Immature natural killer cell (primary cell): ENCODE results near the gene IHH. TPM values are rescaled to one million over a fixed set of nuclear protein-coding genes. Genes with fewer than 3 reads are reported as not detected.

Experiments used
- DNase-seq, 3 donors: peaks; one replicate each; pipeline ENCODE4 v3.0.0; 2022; ENCODE audit warnings: mixed read lengths in 1 of 3
- H3K27ac Mint-ChIP-seq, 6 donors: one replicate each; pipeline ENCODE4 v1.8.0; 2020; ENCODE audit warnings: mixed read lengths in 6 of 6, mild to moderate bottlenecking in 5 of 6, inconsistent platforms in 4 of 6, moderate library complexity in 3 of 6
- H3K27me3 Mint-ChIP-seq, 3 donors: one replicate each; pipeline ENCODE4 v1.8.0; 2020 to 2021; ENCODE audit warnings: low read depth in 3 of 3, mild to moderate bottlenecking in 3 of 3, mixed read lengths in 3 of 3, moderate library complexity in 3 of 3, inconsistent platforms in 1 of 3
- H3K36me3 Mint-ChIP-seq, 3 donors: one replicate each; pipeline ENCODE4 v1.8.0; 2020; ENCODE audit warnings: mixed read lengths in 3 of 3, inconsistent platforms in 2 of 3, mild to moderate bottlenecking in 2 of 3
- H3K4me1 Mint-ChIP-seq, 2 donors: one replicate each; pipeline ENCODE4 v1.8.0; 2020; ENCODE audit warnings: inconsistent platforms in 2 of 2, mild to moderate bottlenecking in 2 of 2, mixed read lengths in 2 of 2, moderate library complexity in 1 of 2
- H3K4me3 Mint-ChIP-seq, 5 donors: one replicate each; pipeline ENCODE4 v1.8.0; 2020; ENCODE audit warnings: mild to moderate bottlenecking in 5 of 5, mixed read lengths in 5 of 5, inconsistent platforms in 3 of 5, moderate library complexity in 3 of 5
- H3K9me3 Mint-ChIP-seq, 6 donors: one replicate each; pipeline ENCODE4 v1.8.0; 2020; ENCODE audit warnings: mild to moderate bottlenecking in 6 of 6, mixed read lengths in 6 of 6, inconsistent platforms in 4 of 6, moderate library complexity in 3 of 6
- polyA plus RNA-seq, 3 donors: library from polyadenylated mRNA; unstranded; fragments of 300-500 nt; fragmentation: Illumina TruSeq; gene quantifications; one replicate each; pipeline ENCODE4 v1.2.3, GENCODE V29; 2021

IHH gene
- polyA plus RNA-seq, 3 donors from 2014 or later = not detected

GRCh38 chr2:219062081-219062480 is 1.4 kb upstream of the IHH start:
- Mint-ChIP-seq H3K27me3 (peaks cover 12 to 37% (median 24%) of the 10 kb centered on the region in 3 donors), H3K4me3 (no peak overlapping the region), H3K9me3 (no peaks in the 10 kb centered on the region), H3K36me3 (no peaks in the 10 kb centered on the region), H3K4me1 (peaks cover 6 to 16% of the 10 kb centered on the region in 2 donors), H3K27ac (no peak overlapping the region)
- DNase-seq = no peak

GRCh38 chr2:219059725-219060682 is 717 bp downstream of the IHH start:
- DNase-seq = no peak
- Mint-ChIP-seq H3K4me3 (peak overlapping the region in 4 of 5 donors; percentile 44 to 69 (median 54)), H3K27ac (no peak overlapping the region), H3K36me3 (no peaks in the 10 kb centered on the region), H3K27me3 (peaks cover 17 to 47% (median 23%) of the 10 kb centered on the region in 3 donors), H3K9me3 (no peaks in the 10 kb centered on the region), H3K4me1 (peaks cover 6 to 16% of the 10 kb centered on the region in 2 donors)

- no peaks in the 10 kb centered on the region for H3K36me3 Mint-ChIP-seq
- H3K27ac Mint-ChIP-seq = no peak overlapping the region
- H3K4me3 Mint-ChIP-seq = peak overlapping the region in 4 of 5 donors; percentile 43 to 69 (median 53)
- no peak for DNase-seq
- peaks cover 6 to 16% of the 10 kb centered on the region in 2 donors for H3K4me1 Mint-ChIP-seq
- H3K27me3 Mint-ChIP-seq = peaks cover 17 to 50% (median 23%) of the 10 kb centered on the region in 3 donors
- no peaks in the 10 kb centered on the region for H3K9me3 Mint-ChIP-seq
These were observed 1.4 kb downstream of the IHH start for GRCh38 chr2:219059375-219059724.

- Mint-ChIP-seq H3K4me3 (peak overlapping the region in 2 of 5 donors; percentile 3 to 43), H3K27ac (no peak overlapping the region), H3K27me3 (peaks cover 17 to 47% (median 23%) of the 10 kb centered on the region in 3 donors), H3K36me3 (no peaks in the 10 kb centered on the region), H3K9me3 (no peaks in the 10 kb centered on the region), H3K4me1 (peaks cover 6 to 16% of the 10 kb centered on the region in 2 donors)
- DNase-seq = no peak
These were observed 2.0 kb downstream of the IHH start for GRCh38 chr2:219058541-219059374.

GRCh38 chr2:219057709-219058540 is 2.8 kb downstream of the IHH start:
- no peak overlapping the region for H3K27ac Mint-ChIP-seq
- peaks cover 17 to 45% (median 23%) of the 10 kb centered on the region in 3 donors for H3K27me3 Mint-ChIP-seq
- H3K4me3 Mint-ChIP-seq = peak overlapping the region in 3 of 5 donors; percentile 36 to 71 (median 43)
- H3K4me1 Mint-ChIP-seq = peaks cover 6 to 16% of the 10 kb centered on the region in 2 donors
- H3K36me3 Mint-ChIP-seq = no peaks in the 10 kb centered on the region
- DNase-seq = peak; percentile 69 to 72 (median 71)
- no peaks in the 10 kb centered on the region for H3K9me3 Mint-ChIP-seq

GRCh38 chr2:219056896-219057708 is 3.6 kb downstream of the IHH start:
- Mint-ChIP-seq H3K27me3 (peaks cover 17 to 39% (median 22%) of the 10 kb centered on the region in 3 donors), H3K4me3 (no peak overlapping the region), H3K36me3 (no peaks in the 10 kb centered on the region), H3K9me3 (no peaks in the 10 kb centered on the region), H3K4me1 (peaks cover 6 to 16% of the 10 kb centered on the region in 2 donors), H3K27ac (no peak overlapping the region)
- no peak for DNase-seq

- H3K36me3 Mint-ChIP-seq = no peaks in the 10 kb centered on the region
- peaks cover 3 to 12% of the 10 kb centered on the region in 2 donors for H3K4me1 Mint-ChIP-seq
- H3K27ac Mint-ChIP-seq = no peak overlapping the region
- no peak overlapping the region for H3K4me3 Mint-ChIP-seq
- H3K9me3 Mint-ChIP-seq = no peaks in the 10 kb centered on the region
- no peak for DNase-seq
- H3K27me3 Mint-ChIP-seq = peaks cover 12 to 31% (median 16%) of the 10 kb centered on the region in 3 donors
These were observed 4.4 kb downstream of the IHH start for GRCh38 chr2:219056176-219056895.

- Mint-ChIP-seq H3K4me1 (peaks cover 0 to 11% of the 10 kb centered on the region in 2 donors), H3K27ac (no peak overlapping the region), H3K9me3 (no peaks in the 10 kb centered on the region), H3K27me3 (peaks cover 12 to 32% (median 15%) of the 10 kb centered on the region in 3 donors), H3K36me3 (no peaks in the 10 kb centered on the region), H3K4me3 (no peak overlapping the region)
- DNase-seq = no peak
These were observed 5.5 kb downstream of the IHH start for GRCh38 chr2:219054956-219055903.

- Mint-ChIP-seq H3K27me3 (peaks cover 7 to 27% (median 7%) of the 10 kb centered on the region in 3 donors), H3K4me3 (no peak overlapping the region), H3K4me1 (no peaks in the 10 kb centered on the region), H3K27ac (no peak overlapping the region), H3K36me3 (no peaks in the 10 kb centered on the region), H3K9me3 (no peaks in the 10 kb centered on the region)
- no peak for DNase-seq
These were observed 11.4 kb downstream of the IHH start for GRCh38 chr2:219049282-219049681.

GRCh38 chr2:219045937-219046550 is 14.7 kb downstream of the IHH start:
- no peak for DNase-seq
- no peak overlapping the region for H3K27ac Mint-ChIP-seq
- H3K36me3 Mint-ChIP-seq = no peaks in the 10 kb centered on the region
- peaks cover 0 to 2% (median 0%) of the 10 kb centered on the region in 6 donors for H3K9me3 Mint-ChIP-seq
- H3K4me3 Mint-ChIP-seq = no peak overlapping the region
- peaks cover 5 to 46% (median 14%) of the 10 kb centered on the region in 3 donors for H3K27me3 Mint-ChIP-seq
- H3K4me1 Mint-ChIP-seq = peaks cover 3 to 8% of the 10 kb centered on the region in 2 donors

GRCh38 chr2:219042750-219043149 is 18.0 kb downstream of the IHH start:
- Mint-ChIP-seq H3K4me3 (no peak overlapping the region), H3K9me3 (peaks cover 0 to 2% (median 0%) of the 10 kb centered on the region in 6 donors), H3K4me1 (peaks cover 4 to 11% of the 10 kb centered on the region in 2 donors), H3K27me3 (peaks cover 2 to 41% (median 7%) of the 10 kb centered on the region in 3 donors), H3K27ac (no peak overlapping the region), H3K36me3 (no peaks in the 10 kb centered on the region)
- DNase-seq = no peak
